ENCODE results near the gene BMPER. TPM values are rescaled to one million over a fixed set of nuclear protein-coding genes. Genes with fewer than 3 reads are reported as not detected.

Gene BMPER
- polyA plus RNA-seq, 1 experiment: 8.8 TPM

DNA sequence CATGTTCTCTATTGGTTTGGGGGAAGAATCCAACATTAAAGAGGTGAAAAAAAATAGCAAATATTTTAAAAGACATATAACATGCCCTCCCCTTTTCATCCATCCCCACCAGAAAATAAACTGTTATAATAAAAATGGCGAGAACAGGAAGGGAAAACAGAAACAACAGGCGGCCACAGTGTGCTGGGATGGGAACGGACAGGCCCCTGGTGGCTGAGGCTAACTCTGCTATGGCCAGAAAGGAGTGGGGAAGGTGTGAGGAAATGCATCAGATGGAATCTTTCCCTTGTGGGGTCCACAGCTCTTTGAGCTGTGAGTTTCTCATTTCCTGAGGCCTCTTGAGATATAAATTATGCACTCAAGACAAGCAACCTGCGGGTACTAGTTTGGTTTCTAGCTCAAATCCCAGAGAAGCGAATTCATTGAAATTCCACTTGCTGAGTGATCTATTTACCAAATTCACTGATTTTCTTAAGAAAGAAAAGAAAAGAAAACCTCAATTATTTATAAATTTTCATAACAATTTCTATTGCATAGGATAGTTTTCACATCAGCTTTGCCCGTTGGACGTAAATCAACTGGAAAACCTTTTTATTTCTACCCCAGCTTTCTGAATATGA lies 139.5 kb downstream of the BMPER start:
- no peak overlapping the region for H3K4me3 ChIP-seq (ENCODE audit: low read depth, low read length)
- POLR2A ChIA-PET: no interaction called here
- no peaks in the 10 kb centered on the region for H3K27me3 ChIP-seq (ENCODE audit: control insufficient read depth, insufficient read depth, low read length)
- DNase-seq (ENCODE audit: low read depth): no peak
- CTCF ChIA-PET: interaction anchor here (0.7 to 1.6 kb wide), 4 partner anchors 8 to 62 kb away, joined by 3 to 8 read pairs (median 6); no protein-coding TSS in a partner anchor
- TF ChIP-seq, protein P1, sequence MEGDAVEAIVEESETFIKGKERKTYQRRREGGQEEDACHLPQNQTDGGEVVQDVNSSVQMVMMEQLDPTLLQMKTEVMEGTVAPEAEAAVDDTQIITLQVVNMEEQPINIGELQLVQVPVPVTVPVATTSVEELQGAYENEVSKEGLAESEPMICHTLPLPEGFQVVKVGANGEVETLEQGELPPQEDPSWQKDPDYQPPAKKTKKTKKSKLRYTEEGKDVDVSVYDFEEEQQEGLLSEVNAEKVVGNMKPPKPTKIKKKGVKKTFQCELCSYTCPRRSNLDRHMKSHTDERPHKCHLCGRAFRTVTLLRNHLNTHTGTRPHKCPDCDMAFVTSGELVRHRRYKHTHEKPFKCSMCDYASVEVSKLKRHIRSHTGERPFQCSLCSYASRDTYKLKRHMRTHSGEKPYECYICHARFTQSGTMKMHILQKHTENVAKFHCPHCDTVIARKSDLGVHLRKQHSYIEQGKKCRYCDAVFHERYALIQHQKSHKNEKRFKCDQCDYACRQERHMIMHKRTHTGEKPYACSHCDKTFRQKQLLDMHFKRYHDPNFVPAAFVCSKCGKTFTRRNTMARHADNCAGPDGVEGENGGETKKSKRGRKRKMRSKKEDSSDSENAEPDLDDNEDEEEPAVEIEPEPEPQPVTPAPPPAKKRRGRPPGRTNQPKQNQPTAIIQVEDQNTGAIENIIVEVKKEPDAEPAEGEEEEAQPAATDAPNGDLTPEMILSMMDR (IDR thresholded peaks at IDR 0.05; ENCODE audit: insufficient read depth, low read depth, low read length): no peak
- H3K36me3 ChIP-seq (ENCODE audit: control insufficient read depth, insufficient read depth, low read length): no peaks in the 10 kb centered on the region; the same call in 1 of the 2 replicates

DNA sequence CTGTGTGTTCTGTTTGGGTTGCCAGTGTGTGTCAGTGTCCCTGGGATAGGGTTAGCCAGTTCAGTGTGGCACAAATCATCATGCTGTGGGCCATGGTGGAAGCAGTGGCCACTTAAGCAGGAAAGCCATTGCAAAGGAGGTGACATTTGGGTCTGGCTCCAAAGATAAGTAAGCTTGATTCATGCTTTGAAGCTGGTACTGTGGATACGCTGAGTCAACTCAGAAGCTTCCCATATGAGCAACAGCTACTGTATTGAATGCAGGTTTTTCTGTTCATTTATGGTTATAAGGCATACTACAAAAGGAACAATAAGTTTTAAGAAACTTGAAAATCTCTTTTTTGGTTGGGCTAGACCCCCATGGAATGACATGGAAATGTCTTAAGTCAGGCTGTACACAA lies 143.1 kb downstream of the BMPER start:
- ChIA-PET POLR2A (interaction anchor here (0.6 to 0.7 kb wide), 3 partner anchors 9 to 32 kb away, joined by 3 to 6 read pairs (median 3); no protein-coding TSS in a partner anchor), CTCF (interaction anchor here (0.6 to 1.2 kb wide), 3 partner anchors 9 to 62 kb away, joined by 3 to 4 read pairs (median 3); no protein-coding TSS in a partner anchor)
- TF ChIP-seq, protein P1 (IDR thresholded peaks at IDR 0.05; ENCODE audit: insufficient read depth, low read depth, low read length): no peak
- Histone ChIP-seq H3K4me3 (ENCODE audit: low read depth, low read length) (no peak overlapping the region), H3K36me3 (ENCODE audit: control insufficient read depth, insufficient read depth, low read length) (no peaks in the 10 kb centered on the region; the same call in 1 of the 2 replicates), H3K27me3 (ENCODE audit: control insufficient read depth, insufficient read depth, low read length) (no peaks in the 10 kb centered on the region)
- DNase-seq (ENCODE audit: low read depth): no peak

DNA sequence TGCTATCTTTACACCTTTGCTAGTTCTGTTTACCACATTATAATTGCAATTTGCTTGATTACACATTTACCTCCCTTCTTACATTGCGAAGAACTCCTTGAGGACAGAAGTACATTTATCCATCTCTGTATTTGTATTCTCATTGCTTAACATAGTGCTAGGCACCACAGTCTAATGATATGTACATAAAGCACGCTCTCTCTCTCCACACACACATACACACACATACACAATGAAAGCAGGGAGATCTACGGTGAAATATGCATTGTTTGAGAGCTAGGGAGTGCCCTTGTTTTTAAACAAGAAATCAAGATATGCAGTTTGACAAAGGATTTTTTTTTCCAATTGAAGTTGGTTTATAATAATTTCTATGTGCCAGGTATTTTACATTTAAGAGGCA lies 148.7 kb downstream of the BMPER start:
- H3K36me3 ChIP-seq (ENCODE audit: control insufficient read depth, insufficient read depth, low read length): peaks cover 2% of the 10 kb centered on the region

DNA sequence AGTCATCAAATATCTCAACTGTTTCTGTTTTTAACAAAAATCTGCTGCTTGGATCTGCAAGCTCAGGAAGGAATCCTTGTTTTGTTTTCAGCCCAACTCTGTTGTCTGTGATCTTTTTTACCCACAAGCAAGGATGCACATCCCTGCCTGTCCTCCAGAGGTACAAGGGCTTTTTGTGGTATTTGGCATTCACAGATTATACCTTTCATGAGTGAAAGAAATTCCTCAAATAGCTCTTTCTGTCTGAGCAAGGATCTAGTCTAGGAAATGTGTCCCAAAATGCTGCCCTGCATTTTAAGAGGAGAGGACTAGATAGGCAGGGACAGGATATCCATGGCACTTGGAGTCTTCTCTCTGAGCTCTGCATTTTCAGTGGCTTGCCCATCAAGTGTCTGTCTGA lies 151.8 kb downstream of the BMPER start:
- ChIA-PET POLR2A (interaction anchor here (0.6 kb wide), 1 partner anchor 9 kb away, joined by 3 read pairs; no protein-coding TSS in a partner anchor), CTCF (interaction anchor here (0.7 to 2.0 kb wide), 5 partner anchors 9 to 74 kb away, joined by 3 to 6 read pairs (median 4); no protein-coding TSS in a partner anchor)
- TF ChIP-seq, protein P1 (IDR thresholded peaks at IDR 0.05; ENCODE audit: insufficient read depth, low read depth, low read length): no peak
- Histone ChIP-seq H3K36me3 (ENCODE audit: control insufficient read depth, insufficient read depth, low read length) (peaks cover 2% of the 10 kb centered on the region), H3K4me3 (ENCODE audit: low read depth, low read length) (no peak overlapping the region), H3K27me3 (ENCODE audit: control insufficient read depth, insufficient read depth, low read length) (no peaks in the 10 kb centered on the region)
- DNase-seq (ENCODE audit: low read depth): no peak

More for the DNA sequence above, 148.7 kb downstream of the BMPER start:
- TF ChIP-seq, protein P1 (IDR thresholded peaks at IDR 0.05; ENCODE audit: insufficient read depth, low read depth, low read length): no peak
- no peak for DNase-seq (ENCODE audit: low read depth)
- H3K4me3 ChIP-seq (ENCODE audit: low read depth, low read length): no peak overlapping the region
- ChIA-PET CTCF (no interaction called here), POLR2A (no interaction called here)
- no peaks in the 10 kb centered on the region for H3K27me3 ChIP-seq (ENCODE audit: control insufficient read depth, insufficient read depth, low read length)

DNA sequence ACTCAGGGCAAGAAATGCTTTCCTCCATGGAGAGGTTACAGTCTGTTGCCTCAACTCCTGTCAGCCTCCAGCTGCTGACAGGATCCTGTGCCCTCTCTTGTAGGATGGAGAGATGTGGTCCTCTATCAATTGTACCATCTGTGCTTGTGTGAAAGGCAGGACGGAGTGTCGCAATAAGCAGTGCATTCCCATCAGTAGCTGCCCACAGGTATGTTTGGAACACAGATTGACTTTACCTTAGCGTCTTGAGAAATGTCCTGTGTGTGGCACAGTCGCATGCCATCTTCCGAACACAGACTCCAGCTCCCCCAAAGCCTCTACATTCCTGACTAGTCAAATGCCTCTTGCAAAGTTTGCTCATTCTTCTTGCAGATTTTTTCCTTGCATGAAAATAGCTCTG lies 152.6 kb downstream of the BMPER start:
- DNase-seq (ENCODE audit: low read depth): no peak
- Histone ChIP-seq H3K4me3 (ENCODE audit: low read depth, low read length) (no peak overlapping the region), H3K36me3 (ENCODE audit: control insufficient read depth, insufficient read depth, low read length) (peaks cover 2% of the 10 kb centered on the region), H3K27me3 (ENCODE audit: control insufficient read depth, insufficient read depth, low read length) (no peaks in the 10 kb centered on the region)
- TF ChIP-seq, protein P1 (IDR thresholded peaks at IDR 0.05; ENCODE audit: insufficient read depth, low read depth, low read length): no peak
- ChIA-PET POLR2A (no interaction called here), CTCF (interaction anchor here (0.5 to 2.0 kb wide), 8 partner anchors 10 to 943 kb away, joined by 3 to 6 read pairs (median 4); no protein-coding TSS in a partner anchor)
